SH-SY5Y (cell line): ENCODE measurements around the gene PRDM16.

Source experiments
- GATA2 ChIP-seq: IDR thresholded peaks from 2 replicates; pipeline ENCODE4 v1.6.1; 2011; ENCODE audit warnings: mild to moderate bottlenecking, low read depth, low read length
- GATA3 ChIP-seq: IDR thresholded peaks from 2 replicates; pipeline ENCODE4 v1.6.1; 2011; ENCODE audit warnings: low read depth, mild to moderate bottlenecking, low read length, moderate library complexity

GRCh38 chr1:3064901-3065300 is 4.1 kb upstream of the PRDM16 start:
- TF ChIP-seq GATA3 (no peak), GATA2 (no peak)
